ENCODE measurements around the gene EFCAB12.

- TF ChIP-seq CTCF (IDR thresholded peaks at IDR 0.05) (no peak), POLR2A (IDR thresholded peaks at IDR 0.05) (no peak), POLR2AphosphoS5 (IDR thresholded peaks at IDR 0.05; ENCODE audit: insufficient read depth in 1 of 2, low read depth in 1 of 2) (no peak)
Observed at GRCh38 chr3:129441215-129441614, 12.8 kb upstream of the EFCAB12 start.
